Thoracic aorta (tissue), 2 donors: ENCODE measurements around the gene PELO. TPM values are rescaled to one million over a fixed set of nuclear protein-coding genes. Genes with fewer than 3 reads are reported as not detected.

Experiments used
- ATAC-seq: fragments of 150-250 bp; one replicate; pipeline ENCODE4 v1.8.0; 2017; ENCODE audit warnings: low read depth; ENCODE audit not compliant: insufficient number of reproducible peaks, low FRiP score
- DNase-seq: peaks from one replicate; pipeline ENCODE4 v3.0.0-alpha.2; 2020; ENCODE audit warnings: low spot score
- H3K27ac ChIP-seq, 2 donors: fragments of 200-600 bp; sonication (generic); 1 replicate in 1 of 2; 2 replicates in 1 of 2; pipeline ENCODE4 v1.5.1; 2016; ENCODE audit warnings: mild to moderate bottlenecking in 2 of 2, moderate library complexity in 2 of 2
- H3K27me3 ChIP-seq: fragments of 200-600 bp; sonication (generic); replicated peaks from 2 replicates; pipeline ENCODE4 v1.6.0; 2016; ENCODE audit warnings: mild to moderate bottlenecking; ENCODE audit not compliant: insufficient read depth
- H3K36me3 ChIP-seq: fragments of 200-600 bp; sonication (generic); one replicate; pipeline ENCODE4 v1.5.1; 2016
- H3K4me1 ChIP-seq, 2 donors: fragments of 200-600 bp; sonication (generic); 1 replicate in 1 of 2; 2 replicates in 1 of 2; pipeline versions ENCODE4 v1.5.1 to v1.6.0; 2016; ENCODE audit warnings: low read depth in 2 of 2, mild to moderate bottlenecking in 1 of 2; ENCODE audit not compliant: control insufficient read depth in 1 of 2
- H3K4me3 ChIP-seq: fragments of 200-600 bp; sonication (generic); 2 replicates; pipeline ENCODE4 v1.5.1; 2016; ENCODE audit warnings: mild to moderate bottlenecking
- H3K9me3 ChIP-seq: fragments of 200-600 bp; sonication (generic); 2 replicates; pipeline ENCODE4 v1.5.1; 2016
- total RNA-seq, 2 donors: library from RNA; depleted of rRNA; stranded (reverse); fragments of >200 nt; gene quantifications; one replicate each; pipeline versions ENCODE4 v1.1.0 to v1.2.3, GENCODE V29; 2016
- TF ChIP-seq, protein P1 (sequence below): fragments of 200-600 bp; sonication (generic); IDR thresholded peaks from one replicate; pipeline ENCODE4 v1.5.1; 2019; ENCODE audit warnings: antibody characterized with exemption

PELO gene
- total RNA-seq, 2 donors from 2014 or later: 28.8 to 44.7 TPM

- ATAC-seq: no peak
- Histone ChIP-seq H3K4me1 (peaks cover 63 to 98% of the 10 kb centered on the region in 2 donors), H3K27ac (peak overlapping the region; percentile 74 to 76), H3K36me3 (no peaks in the 10 kb centered on the region), H3K4me3 (peak overlapping the region; percentile 16), H3K9me3 (no peaks in the 10 kb centered on the region), H3K27me3 (no peaks in the 10 kb centered on the region)
- DNase-seq: no peak
- TF ChIP-seq, protein P1, sequence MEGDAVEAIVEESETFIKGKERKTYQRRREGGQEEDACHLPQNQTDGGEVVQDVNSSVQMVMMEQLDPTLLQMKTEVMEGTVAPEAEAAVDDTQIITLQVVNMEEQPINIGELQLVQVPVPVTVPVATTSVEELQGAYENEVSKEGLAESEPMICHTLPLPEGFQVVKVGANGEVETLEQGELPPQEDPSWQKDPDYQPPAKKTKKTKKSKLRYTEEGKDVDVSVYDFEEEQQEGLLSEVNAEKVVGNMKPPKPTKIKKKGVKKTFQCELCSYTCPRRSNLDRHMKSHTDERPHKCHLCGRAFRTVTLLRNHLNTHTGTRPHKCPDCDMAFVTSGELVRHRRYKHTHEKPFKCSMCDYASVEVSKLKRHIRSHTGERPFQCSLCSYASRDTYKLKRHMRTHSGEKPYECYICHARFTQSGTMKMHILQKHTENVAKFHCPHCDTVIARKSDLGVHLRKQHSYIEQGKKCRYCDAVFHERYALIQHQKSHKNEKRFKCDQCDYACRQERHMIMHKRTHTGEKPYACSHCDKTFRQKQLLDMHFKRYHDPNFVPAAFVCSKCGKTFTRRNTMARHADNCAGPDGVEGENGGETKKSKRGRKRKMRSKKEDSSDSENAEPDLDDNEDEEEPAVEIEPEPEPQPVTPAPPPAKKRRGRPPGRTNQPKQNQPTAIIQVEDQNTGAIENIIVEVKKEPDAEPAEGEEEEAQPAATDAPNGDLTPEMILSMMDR: no peak
Observed at GRCh38 chr5:52807723-52808122, 20.0 kb downstream of the PELO start.

- peaks cover 61 to 99% of the 10 kb centered on the region in 2 donors for H3K4me1 ChIP-seq
- H3K27me3 ChIP-seq: no peaks in the 10 kb centered on the region
- ATAC-seq (no peak), DNase-seq (no peak)
- TF ChIP-seq, protein P1: no peak
- H3K36me3 ChIP-seq: no peaks in the 10 kb centered on the region
- H3K4me3 ChIP-seq: peak overlapping the region; percentile 16
- H3K9me3 ChIP-seq: no peaks in the 10 kb centered on the region
- peak overlapping the region; percentile 74 to 76 for H3K27ac ChIP-seq
Observed at GRCh38 chr5:52808316-52808901, 20.7 kb downstream of the PELO start.

GRCh38 chr5:52809884-52810283 is 22.2 kb downstream of the PELO start:
- Histone ChIP-seq H3K27ac (peak overlapping the region; percentile 74 to 76), H3K27me3 (no peaks in the 10 kb centered on the region), H3K36me3 (no peaks in the 10 kb centered on the region), H3K4me1 (peaks cover 67 to 100% of the 10 kb centered on the region in 2 donors), H3K4me3 (peak overlapping the region; percentile 26), H3K9me3 (no peaks in the 10 kb centered on the region)
- TF ChIP-seq, protein P1: no peak
- no peak for ATAC-seq
- DNase-seq: no peak

- ATAC-seq (no peak), DNase-seq (no peak)
- H3K27me3 ChIP-seq: no peaks in the 10 kb centered on the region
- H3K9me3 ChIP-seq: no peaks in the 10 kb centered on the region
- peaks cover 70 to 100% of the 10 kb centered on the region in 2 donors for H3K4me1 ChIP-seq
- no peaks in the 10 kb centered on the region for H3K36me3 ChIP-seq
- peak overlapping the region; percentile 74 to 76 for H3K27ac ChIP-seq
- H3K4me3 ChIP-seq: no peak overlapping the region
- TF ChIP-seq, protein P1: no peak
Observed at GRCh38 chr5:52810426-52810825, 22.7 kb downstream of the PELO start.

- Histone ChIP-seq H3K9me3 (no peaks in the 10 kb centered on the region), H3K4me3 (no peak overlapping the region), H3K27me3 (no peaks in the 10 kb centered on the region), H3K27ac (peak overlapping the region in 1 of 2 donors; percentile 76), H3K36me3 (no peaks in the 10 kb centered on the region), H3K4me1 (peaks cover 65 to 100% of the 10 kb centered on the region in 2 donors)
- ATAC-seq (no peak), DNase-seq (no peak)
- TF ChIP-seq, protein P1: no peak
Observed at GRCh38 chr5:52811067-52811749, 23.5 kb downstream of the PELO start.
